ENCODE results near the gene ANLN. TPM values are rescaled to one million over a fixed set of nuclear protein-coding genes. Genes with fewer than 3 reads are reported as not detected.

The ANLN gene
- total RNA-seq, 4 donors from 2014 or later, result 0.84 to 12.9 (median 4.1) TPM

DNA sequence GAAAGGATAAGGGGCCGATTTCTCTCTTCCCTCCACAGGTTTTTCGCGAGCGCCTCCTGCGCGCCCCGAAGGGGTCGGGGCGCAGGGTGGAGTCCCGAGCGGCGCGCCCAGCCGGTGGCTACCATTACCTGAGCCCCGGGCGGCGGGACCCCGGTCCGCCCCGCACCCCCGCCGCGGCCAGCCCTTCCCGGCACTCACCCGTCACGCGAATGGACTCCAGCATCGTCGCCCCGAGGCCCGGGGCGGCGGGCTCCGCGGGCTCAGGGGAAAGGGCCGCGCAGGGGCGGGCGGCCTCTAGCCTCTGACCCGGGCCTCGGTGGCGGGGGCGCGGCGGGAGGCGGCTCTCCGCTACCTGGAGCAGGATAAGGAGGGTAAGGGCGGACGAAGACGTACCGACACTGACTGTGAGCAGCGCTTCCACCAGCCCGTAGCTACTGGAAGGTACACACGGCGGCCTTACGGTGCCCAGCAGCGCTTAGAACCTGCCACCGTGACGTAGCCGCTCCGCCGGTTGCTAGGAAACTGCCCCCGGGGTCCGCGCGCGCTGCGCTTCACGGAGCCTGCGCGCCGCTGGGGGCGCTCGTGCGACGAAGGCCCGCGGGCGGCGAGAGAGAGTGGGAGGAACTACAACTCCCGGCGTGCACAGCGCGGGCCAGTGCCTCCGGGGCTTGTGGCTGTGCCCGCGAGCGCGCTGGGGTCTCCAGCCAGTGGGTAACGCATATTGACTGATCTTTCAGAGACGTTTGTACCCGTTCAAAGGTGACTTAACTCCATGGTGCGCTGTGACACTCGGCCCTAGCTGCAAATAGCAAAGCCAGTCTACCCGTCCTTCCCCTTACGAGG lies 22.7 kb upstream of the ANLN start:
- H3K4me3 ChIP-seq, result peak overlapping the region; percentile 52 to 90 (median 74)
- no peaks in the 10 kb centered on the region for H3K9me3 ChIP-seq
- H3K36me3 ChIP-seq, result no peaks in the 10 kb centered on the region
- TF ChIP-seq EP300 (IDR thresholded peaks at IDR 0.05) (peak in 1 of 2 donors; percentile 68), POLR2A (IDR thresholded peaks at IDR 0.05) (peak in 1 of 2 donors; percentile 15)
- TF ChIP-seq, protein P1, sequence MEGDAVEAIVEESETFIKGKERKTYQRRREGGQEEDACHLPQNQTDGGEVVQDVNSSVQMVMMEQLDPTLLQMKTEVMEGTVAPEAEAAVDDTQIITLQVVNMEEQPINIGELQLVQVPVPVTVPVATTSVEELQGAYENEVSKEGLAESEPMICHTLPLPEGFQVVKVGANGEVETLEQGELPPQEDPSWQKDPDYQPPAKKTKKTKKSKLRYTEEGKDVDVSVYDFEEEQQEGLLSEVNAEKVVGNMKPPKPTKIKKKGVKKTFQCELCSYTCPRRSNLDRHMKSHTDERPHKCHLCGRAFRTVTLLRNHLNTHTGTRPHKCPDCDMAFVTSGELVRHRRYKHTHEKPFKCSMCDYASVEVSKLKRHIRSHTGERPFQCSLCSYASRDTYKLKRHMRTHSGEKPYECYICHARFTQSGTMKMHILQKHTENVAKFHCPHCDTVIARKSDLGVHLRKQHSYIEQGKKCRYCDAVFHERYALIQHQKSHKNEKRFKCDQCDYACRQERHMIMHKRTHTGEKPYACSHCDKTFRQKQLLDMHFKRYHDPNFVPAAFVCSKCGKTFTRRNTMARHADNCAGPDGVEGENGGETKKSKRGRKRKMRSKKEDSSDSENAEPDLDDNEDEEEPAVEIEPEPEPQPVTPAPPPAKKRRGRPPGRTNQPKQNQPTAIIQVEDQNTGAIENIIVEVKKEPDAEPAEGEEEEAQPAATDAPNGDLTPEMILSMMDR (IDR thresholded peaks at IDR 0.05), result peak; percentile 91 to 96 (median 93)
- H3K27me3 ChIP-seq, result no peaks in the 10 kb centered on the region
- H3K4me1 ChIP-seq, result peaks cover 0 to 11% (median 0%) of the 10 kb centered on the region in 4 donors
- peak overlapping the region in 3 of 4 donors; percentile 82 to 89 (median 82) for H3K27ac ChIP-seq
- peak; percentile 64 to 72 for DNase-seq (ENCODE audit: low spot score in 2 of 2)
- 2 to 3% methylated on average over 25 to 81 of the region's 96 CpGs for WGBS, 2 donors

DNA sequence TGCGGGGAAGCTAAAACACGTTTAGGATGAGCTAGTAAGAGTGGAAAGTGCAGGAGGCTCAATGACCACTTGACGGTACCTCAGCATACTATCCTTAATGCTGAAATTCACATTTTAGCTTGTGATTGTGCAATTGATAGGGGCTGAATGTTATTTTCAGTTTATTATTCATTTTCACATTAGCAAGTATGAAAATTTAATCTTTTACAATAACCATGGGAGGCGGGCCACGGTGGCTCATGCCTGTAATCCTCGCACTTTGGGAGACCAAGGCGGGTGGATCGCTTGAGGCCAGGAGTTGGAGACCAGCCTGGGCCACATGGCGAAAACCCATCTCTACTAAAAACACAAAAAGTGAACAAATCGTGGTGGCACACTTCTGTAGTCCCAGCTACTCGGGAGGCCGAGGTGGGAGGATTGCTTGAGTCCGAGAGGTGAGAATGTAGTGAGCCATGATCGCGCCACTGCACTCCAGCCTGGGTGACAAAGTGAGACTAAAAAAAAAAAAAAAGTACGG lies 22.0 kb upstream of the ANLN start:
- Histone ChIP-seq H3K9me3 (no peaks in the 10 kb centered on the region), H3K27ac (peak overlapping the region in 3 of 4 donors; percentile 82 to 89 (median 82)), H3K27me3 (no peaks in the 10 kb centered on the region), H3K36me3 (no peaks in the 10 kb centered on the region), H3K4me1 (peaks cover 0 to 11% (median 0%) of the 10 kb centered on the region in 4 donors), H3K4me3 (peak overlapping the region; percentile 52 to 90 (median 74))
- TF ChIP-seq EP300 (IDR thresholded peaks at IDR 0.05) (no peak), POLR2A (IDR thresholded peaks at IDR 0.05) (no peak)
- TF ChIP-seq, protein P1 (IDR thresholded peaks at IDR 0.05), result no peak
- 70 to 71% methylated on average over 16 of the region's 16 CpGs for WGBS, 2 donors
- no peak for DNase-seq (ENCODE audit: low spot score in 2 of 2)

GRCh38 chr7:36368496-36368895 lies 21.2 kb upstream of the ANLN start:
- Histone ChIP-seq H3K27ac (no peak overlapping the region), H3K27me3 (no peaks in the 10 kb centered on the region), H3K36me3 (no peaks in the 10 kb centered on the region), H3K9me3 (no peaks in the 10 kb centered on the region), H3K4me3 (no peak overlapping the region), H3K4me1 (peaks cover 0 to 11% (median 0%) of the 10 kb centered on the region in 4 donors)
- DNase-seq (ENCODE audit: low spot score in 2 of 2), result no peak
- no peak for TF ChIP-seq POLR2A (IDR thresholded peaks at IDR 0.05)
- TF ChIP-seq, protein P1 (IDR thresholded peaks at IDR 0.05), result no peak
- no peak for TF ChIP-seq EP300 (IDR thresholded peaks at IDR 0.05)
- WGBS, 2 donors, result 67 to 68% methylated on average over 3 of the region's 3 CpGs

DNA sequence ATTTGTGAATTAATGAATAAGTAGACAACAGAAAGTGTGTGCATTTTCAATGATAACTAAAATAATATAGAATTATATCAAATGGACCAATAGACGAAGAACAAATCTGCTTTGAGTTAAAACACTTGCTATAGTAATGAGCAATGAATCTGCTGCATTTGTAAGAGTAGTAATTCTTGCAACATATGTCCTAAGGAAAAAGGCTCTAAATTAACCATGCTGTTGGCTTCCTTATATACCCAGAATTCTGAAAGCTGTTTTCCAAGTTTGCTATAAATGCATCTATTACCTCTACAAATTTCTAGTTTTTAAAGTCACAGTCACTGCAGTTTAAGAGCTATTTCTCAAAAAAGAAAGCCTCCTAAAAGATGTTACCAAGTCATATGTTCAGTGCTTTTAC lies 20.5 kb upstream of the ANLN start:
- TF ChIP-seq POLR2A (IDR thresholded peaks at IDR 0.05) (no peak), EP300 (IDR thresholded peaks at IDR 0.05) (no peak)
- Histone ChIP-seq H3K27ac (no peak overlapping the region), H3K36me3 (no peaks in the 10 kb centered on the region), H3K4me3 (no peak overlapping the region), H3K9me3 (no peaks in the 10 kb centered on the region), H3K27me3 (no peaks in the 10 kb centered on the region), H3K4me1 (peaks cover 0 to 11% (median 0%) of the 10 kb centered on the region in 4 donors)
- no peak for DNase-seq (ENCODE audit: low spot score in 2 of 2)
- WGBS, 2 donors, result 94 to 96% methylated on average over 1 of the region's 1 CpG

DNA sequence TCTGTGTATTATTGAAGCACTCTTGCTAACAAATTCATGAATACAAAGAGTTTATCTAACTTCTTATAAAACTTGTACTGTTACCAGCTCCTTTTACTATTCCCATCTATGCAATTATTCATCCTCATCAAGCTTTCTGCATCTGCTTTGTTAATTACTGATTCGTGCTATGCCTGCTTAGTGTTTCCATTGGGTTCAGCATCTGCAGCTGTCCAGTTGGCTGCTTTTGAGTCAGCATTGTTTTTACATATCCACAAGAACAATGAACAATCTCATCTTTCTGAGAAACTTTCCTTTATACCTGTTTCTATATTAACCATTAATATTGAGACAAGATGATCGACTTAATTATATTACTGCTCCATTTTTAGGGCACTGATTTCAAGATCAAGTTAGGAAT lies 19.6 kb upstream of the ANLN start:
- no peak for TF ChIP-seq POLR2A (IDR thresholded peaks at IDR 0.05)
- TF ChIP-seq EP300 (IDR thresholded peaks at IDR 0.05), result no peak
- TF ChIP-seq, protein P1 (IDR thresholded peaks at IDR 0.05), result no peak
- Histone ChIP-seq H3K27me3 (no peaks in the 10 kb centered on the region), H3K9me3 (no peaks in the 10 kb centered on the region), H3K27ac (no peak overlapping the region), H3K4me3 (no peak overlapping the region), H3K4me1 (peaks cover 0 to 11% (median 0%) of the 10 kb centered on the region in 4 donors), H3K36me3 (no peaks in the 10 kb centered on the region)
- WGBS, 2 donors, result 66 to 76% methylated on average over 2 of the region's 2 CpGs
- DNase-seq (ENCODE audit: low spot score in 2 of 2), result no peak
